DND-41 (cell line): ENCODE measurements around the gene STK25.
"Not testable (repeated sequence)": the region's sequence is repeated elsewhere in the genome, so short reads cannot be mapped to it uniquely, and the experiment has no call there.

ENCODE experiments used
- ATAC-seq: fragments of 200-7000 bp; cut with Tn5 transposase; 3 replicates; pipeline ENCODE4 v1.9.1; 2021; ENCODE audit warnings: low read depth; ENCODE audit not compliant: insufficient read depth
- DNase-seq: peaks from one replicate; pipeline ENCODE4 v3.0.0-alpha.2; 2020
- H2AFZ ChIP-seq: 2 replicates; pipeline ENCODE4 v1.6.0; 2012; ENCODE audit warnings: low read depth, low read length
- H3K27ac ChIP-seq: 2 replicates; pipeline ENCODE4 v1.5.1; 2012; ENCODE audit warnings: low read length, inconsistent platforms
- H3K27me3 ChIP-seq: fragments of 200-600 bp; sonication (generic); 2 replicates; pipeline ENCODE4 v1.6.0; 2012; ENCODE audit warnings: low read length, mild to moderate bottlenecking, inconsistent platforms; ENCODE audit not compliant: insufficient read depth, poor library complexity
- H3K36me3 ChIP-seq: 2 replicates; pipeline ENCODE4 v1.5.1; 2012; ENCODE audit warnings: low read length, inconsistent platforms; ENCODE audit not compliant: insufficient read depth
- H3K4me1 ChIP-seq: 2 replicates; pipeline ENCODE4 v1.5.1; 2012; ENCODE audit warnings: mild to moderate bottlenecking, low read length; ENCODE audit not compliant: insufficient read depth
- H3K4me2 ChIP-seq: 2 replicates; pipeline ENCODE4 v1.6.0; 2012; ENCODE audit warnings: mild to moderate bottlenecking, moderate library complexity, low read length, inconsistent platforms; ENCODE audit not compliant: insufficient read depth
- H3K4me3 ChIP-seq, 2 experiments: fragments of 200-600 bp in 1 of 2; shearing (Covaris generic) in 1 of 2; 2 replicates each; pipeline ENCODE4 v1.5.1; 2012 to 2016; ENCODE audit warnings: inconsistent platforms in 2 of 2, low read length in 2 of 2, mild to moderate bottlenecking in 2 of 2, low read depth in 1 of 2, moderate library complexity in 1 of 2
- H3K79me2 ChIP-seq: 2 replicates; pipeline ENCODE4 v1.6.0; 2012; ENCODE audit warnings: low read length, inconsistent platforms; ENCODE audit not compliant: insufficient read depth
- H3K9ac ChIP-seq: 2 replicates; pipeline ENCODE4 v1.6.0; 2012; ENCODE audit warnings: low read depth, mild to moderate bottlenecking, inconsistent platforms, low read length, moderate library complexity
- H3K9me3 ChIP-seq: 2 replicates; pipeline ENCODE4 v1.5.1; 2012; ENCODE audit warnings: low read length, moderate library complexity, mild to moderate bottlenecking, inconsistent platforms; ENCODE audit not compliant: insufficient read depth, severe bottlenecking
- H4K20me1 ChIP-seq: 2 replicates; pipeline ENCODE4 v1.6.0; 2012; ENCODE audit warnings: low read length; ENCODE audit not compliant: insufficient read depth
- CTCF ChIP-seq: IDR thresholded peaks from 2 replicates; pipeline ENCODE4 v1.5.1; 2012; ENCODE audit warnings: borderline replicate concordance, low read length, moderate library complexity, mild to moderate bottlenecking; ENCODE audit not compliant: poor library complexity, severe bottlenecking; ENCODE audit errors: extremely low read depth
- EZH2 ChIP-seq: IDR thresholded peaks from 3 replicates; pipeline ENCODE4 v1.6.1; 2012; ENCODE audit warnings: borderline replicate concordance, low read depth, mild to moderate bottlenecking, moderate library complexity, low read length, inconsistent platforms; ENCODE audit not compliant: severe bottlenecking

The STK25 gene

GRCh38 chr2:241532168-241532567, 23.8 kb upstream of the STK25 start:
- H3K27me3 ChIP-seq, result peaks cover 2% of the 10 kb centered on the region
- no peak overlapping the region for H2AFZ ChIP-seq
- ATAC-seq, result no peak
- H3K27ac ChIP-seq, result no peak overlapping the region
- no peak overlapping the region for H3K4me3 ChIP-seq
- no peak overlapping the region for H3K9ac ChIP-seq
- H3K4me1 ChIP-seq, result no peaks in the 10 kb centered on the region
- H3K79me2 ChIP-seq, result no peaks in the 10 kb centered on the region
- no peak for DNase-seq
- no peaks in the 10 kb centered on the region for H3K9me3 ChIP-seq
- H3K36me3 ChIP-seq, result no peaks in the 10 kb centered on the region
- TF ChIP-seq EZH2 (no peak), CTCF (no peak)
- no peaks in the 10 kb centered on the region for H4K20me1 ChIP-seq
- H3K4me2 ChIP-seq, result no peak overlapping the region

- ATAC-seq, result no peak
- no peaks in the 10 kb centered on the region for H3K36me3 ChIP-seq
These were observed 22.9 kb upstream of the STK25 start for GRCh38 chr2:241531161-241531722.

GRCh38 chr2:241530571-241530970, 22.2 kb upstream of the STK25 start:
- H4K20me1 ChIP-seq, result no peaks in the 10 kb centered on the region
- no peak overlapping the region for H3K27ac ChIP-seq
- H3K9ac ChIP-seq, result no peak overlapping the region
- no peak overlapping the region for H3K4me3 ChIP-seq
- no peak overlapping the region for H3K4me2 ChIP-seq
- peaks cover 2% of the 10 kb centered on the region for H3K27me3 ChIP-seq
- H3K4me1 ChIP-seq, result no peaks in the 10 kb centered on the region
- DNase-seq (no peak), ATAC-seq (no peak)
- no peak for TF ChIP-seq CTCF
- TF ChIP-seq EZH2, result no peak
- H2AFZ ChIP-seq, result no peak overlapping the region
- peaks cover 5% of the 10 kb centered on the region for H3K9me3 ChIP-seq
- H3K36me3 ChIP-seq, result no peaks in the 10 kb centered on the region
- H3K79me2 ChIP-seq, result no peaks in the 10 kb centered on the region

More at GRCh38 chr2:241531161-241531722, 22.9 kb upstream of the STK25 start:
- H3K27ac ChIP-seq, result no peak overlapping the region
- no peak overlapping the region for H3K4me2 ChIP-seq
- H3K9me3 ChIP-seq, result peaks cover 4% of the 10 kb centered on the region
- TF ChIP-seq EZH2 (no peak), CTCF (no peak)
- H3K79me2 ChIP-seq, result no peaks in the 10 kb centered on the region
- DNase-seq, result no peak
- no peaks in the 10 kb centered on the region for H3K4me1 ChIP-seq
- H2AFZ ChIP-seq, result no peak overlapping the region
- peaks cover 2% of the 10 kb centered on the region for H3K27me3 ChIP-seq
- no peaks in the 10 kb centered on the region for H4K20me1 ChIP-seq
- no peak overlapping the region for H3K9ac ChIP-seq
- no peak overlapping the region for H3K4me3 ChIP-seq

GRCh38 chr2:241525818-241526780, 17.7 kb upstream of the STK25 start:
- H3K27me3 ChIP-seq, H3K4me2 ChIP-seq, DNase-seq, H3K9ac ChIP-seq, H3K36me3 ChIP-seq, H3K4me1 ChIP-seq, H3K27ac ChIP-seq, H3K9me3 ChIP-seq, H4K20me1 ChIP-seq, ATAC-seq, H3K79me2 ChIP-seq, H3K4me3 ChIP-seq, H2AFZ ChIP-seq: not testable (repeated sequence)
